Liver (tissue), 9 donors: ENCODE measurements around the gene GRK5. TPM values are rescaled to one million over a fixed set of nuclear protein-coding genes. Genes with fewer than 3 reads are reported as not detected.

Source experiments
- DNase-seq: peaks from one replicate; pipeline ENCODE4 v3.0.0-alpha.2; 2017; ENCODE audit warnings: low spot score
- H3K27ac ChIP-seq, 2 donors: one replicate each; pipeline ENCODE4 v1.7.0; 2013; ENCODE audit warnings: inconsistent platforms in 2 of 2, low read length in 2 of 2, control low read depth in 1 of 2, low read depth in 1 of 2, mild to moderate bottlenecking in 1 of 2
- H3K27me3 ChIP-seq, 4 donors: one replicate each; pipeline versions ENCODE4 v1.6.1 to v1.7.0; 2013; ENCODE audit warnings: low read length in 3 of 4, inconsistent platforms in 1 of 4, mild to moderate bottlenecking in 1 of 4, moderate library complexity in 1 of 4; ENCODE audit not compliant: control insufficient read depth in 4 of 4, insufficient read depth in 4 of 4
- H3K36me3 ChIP-seq, 4 donors: one replicate each; pipeline versions ENCODE4 v1.6.1 to v1.7.0; 2013; ENCODE audit warnings: low read length in 3 of 4, mild to moderate bottlenecking in 3 of 4, low read depth in 1 of 4, moderate library complexity in 1 of 4; ENCODE audit not compliant: control insufficient read depth in 4 of 4, insufficient read depth in 3 of 4
- H3K4me1 ChIP-seq, 4 donors: one replicate each; pipeline versions ENCODE4 v1.6.1 to v1.7.0; 2013; ENCODE audit warnings: low read length in 3 of 4, mild to moderate bottlenecking in 3 of 4, moderate library complexity in 1 of 4; ENCODE audit not compliant: control insufficient read depth in 4 of 4, insufficient read depth in 4 of 4
- H3K4me3 ChIP-seq, 3 donors: one replicate each; pipeline versions ENCODE4 v1.6.1 to v1.7.0; 2013; ENCODE audit warnings: low read length in 3 of 3, control low read depth in 1 of 3, low read depth in 1 of 3, mild to moderate bottlenecking in 1 of 3
- H3K9ac ChIP-seq, 2 donors: one replicate each; pipeline ENCODE4 v1.7.0; 2013; ENCODE audit warnings: low read length in 2 of 2, mild to moderate bottlenecking in 2 of 2, moderate library complexity in 2 of 2, control low read depth in 1 of 2, low read depth in 1 of 2
- H3K9me3 ChIP-seq, 4 donors: one replicate each; pipeline versions ENCODE4 v1.6.1 to v1.7.0; 2013; ENCODE audit warnings: low read length in 3 of 4; ENCODE audit not compliant: control insufficient read depth in 4 of 4
- ATF3 ChIP-seq: IDR thresholded peaks from 2 replicates; pipeline ENCODE4 v1.6.1; 2016; ENCODE audit warnings: antibody characterized with exemption
- CTCF ChIP-seq: fragments of 150-350 bp; IDR thresholded peaks from 2 replicates; pipeline ENCODE4 v1.5.1; 2017; ENCODE audit warnings: improper control_type of control experiment, low read depth, low read length; ENCODE audit not compliant: missing input control
- EGR1 ChIP-seq, 2 donors: IDR thresholded peaks; 2 replicates each; pipeline ENCODE4 v1.6.1; 2016 to 2018; ENCODE audit warnings: antibody characterized with exemption in 2 of 2, low read depth in 2 of 2
- FOXA1 ChIP-seq: IDR thresholded peaks from 2 replicates; pipeline ENCODE4 v1.6.1; 2016; ENCODE audit warnings: antibody characterized with exemption
- GABPA ChIP-seq, 2 donors: IDR thresholded peaks in 1 of 2; conservative IDR thresholded peaks in 1 of 2; 2 replicates each; pipeline ENCODE4 v1.6.1; 2016; ENCODE audit warnings: antibody characterized with exemption in 2 of 2, mild to moderate bottlenecking in 1 of 2, moderate library complexity in 1 of 2
- HNF4G ChIP-seq: IDR thresholded peaks from 2 replicates; pipeline ENCODE4 v1.6.1; 2016; ENCODE audit warnings: antibody characterized with exemption
- JUND ChIP-seq, 2 donors: IDR thresholded peaks; 2 replicates each; pipeline ENCODE4 v1.6.1; 2016; ENCODE audit warnings: antibody characterized with exemption in 2 of 2
- MAX ChIP-seq: IDR thresholded peaks from 2 replicates; pipeline ENCODE4 v1.6.1; 2016; ENCODE audit warnings: antibody characterized with exemption
- NR2F2 ChIP-seq: IDR thresholded peaks from 2 replicates; pipeline ENCODE4 v1.6.1; 2016; ENCODE audit warnings: antibody characterized with exemption
- REST ChIP-seq: IDR thresholded peaks from 2 replicates; pipeline ENCODE4 v1.6.1; 2016; ENCODE audit warnings: antibody characterized with exemption, mild to moderate bottlenecking
- RXRA ChIP-seq, 2 donors: IDR thresholded peaks; 2 replicates each; pipeline ENCODE4 v1.6.1; 2017 to 2018; ENCODE audit warnings: antibody characterized with exemption in 2 of 2, mild to moderate bottlenecking in 1 of 2
- TAF1 ChIP-seq: conservative IDR thresholded peaks from 2 replicates; pipeline ENCODE4 v1.6.1; 2016; ENCODE audit warnings: antibody characterized with exemption, mild to moderate bottlenecking
- ZBTB33 ChIP-seq: IDR thresholded peaks from 2 replicates; pipeline ENCODE4 v1.6.1; 2016; ENCODE audit warnings: antibody characterized with exemption
- WGBS: extraction: QIAGEN DNeasy Blood & Tissue Kit; methylation state at CpG from one replicate; pipeline ENCODE4 v1.1.7; 2013; 5-methylcytosine and 5-hydroxymethylcytosine counted together
- polyA plus RNA-seq, 2 donors: library from polyadenylated mRNA; stranded (reverse) in 1 of 2; unstranded in 1 of 2; fragments of 200-250 nt in 1 of 2; fragments of >200 nt in 1 of 2; fragmentation: Nextera tagmentation in 1 of 2; extraction: Ambion mirVana in 1 of 2; gene quantifications; one replicate each; pipeline versions ENCODE4 v1.2.1 to v1.2.3, GENCODE V29; 2013 to 2015
- total RNA-seq, 2 donors: library from RNA; depleted of rRNA; stranded (reverse); fragments of >200 nt; gene quantifications; one replicate each; pipeline ENCODE4 v1.2.3, GENCODE V29; 2014
- donor health status: healthy.
- donor health status: healthy.
- donor health status: healthy.
- donor health status: healthy.
- donor health status: healthy.

GRK5 gene
- total and polyA plus RNA-seq, 4 donors = 2.1 to 6.6 (median 5.1) TPM

GRCh38 chr10:119370111-119370741 lies 162.9 kb downstream of the GRK5 start:
- Histone ChIP-seq H3K4me1 (peaks cover 0 to 10% (median 2%) of the 10 kb centered on the region in 4 donors), H3K4me3 (no peak overlapping the region), H3K27ac (peak overlapping the region; percentile 64 to 65), H3K36me3 (no peaks in the 10 kb centered on the region), H3K9me3 (no peaks in the 10 kb centered on the region), H3K9ac (no peak overlapping the region), H3K27me3 (no peaks in the 10 kb centered on the region)
- no peak for DNase-seq
- 69% methylated on average over 16 of the region's 16 CpGs for WGBS
- TF ChIP-seq ZBTB33 = no peak
- TF ChIP-seq RXRA (IDR thresholded peaks at IDR 0.05) = no peak
- no peak for TF ChIP-seq HNF4G
- TF ChIP-seq MAX = no peak
- TF ChIP-seq CTCF = no peak
- TF ChIP-seq ATF3 = no peak
- no peak for TF ChIP-seq FOXA1
- TF ChIP-seq JUND (IDR thresholded peaks at IDR 0.05) = no peak
- TF ChIP-seq REST = no peak
- no peak for TF ChIP-seq GABPA (IDR thresholded peaks at IDR 0.05 in 1 of 2, conservative IDR thresholded peaks at IDR 0.05 in 1 of 2)

GRCh38 chr10:119370972-119371703 lies 163.8 kb downstream of the GRK5 start:
- Histone ChIP-seq H3K9ac (no peak overlapping the region), H3K4me3 (no peak overlapping the region), H3K9me3 (no peaks in the 10 kb centered on the region), H3K36me3 (no peaks in the 10 kb centered on the region), H3K27me3 (no peaks in the 10 kb centered on the region), H3K27ac (peak overlapping the region; percentile 64 to 65), H3K4me1 (peaks cover 0 to 7% (median 2%) of the 10 kb centered on the region in 4 donors)
- 72% methylated on average over 24 of the region's 24 CpGs for WGBS
- TF ChIP-seq EGR1 (IDR thresholded peaks at IDR 0.05; ENCODE audit: low read depth in 2 of 2) = peak in 1 of 2 donors; percentile 25
- TF ChIP-seq ATF3 = no peak
- TF ChIP-seq TAF1 = no peak
- no peak for TF ChIP-seq FOXA1
- no peak for TF ChIP-seq NR2F2
- TF ChIP-seq GABPA (IDR thresholded peaks at IDR 0.05 in 1 of 2, conservative IDR thresholded peaks at IDR 0.05 in 1 of 2) = no peak
- DNase-seq = no peak
